Fibroblast of villous mesenchyme (primary cell): ENCODE data around the gene AP1G2. TPM values are rescaled to one million over a fixed set of nuclear protein-coding genes. Genes with fewer than 3 reads are reported as not detected.
"Not testable (repeated sequence)": the region's sequence is repeated elsewhere in the genome, so short reads cannot be mapped to it uniquely, and the experiment has no call there.

Source experiments
- DNase-seq: peaks from one replicate; pipeline ENCODE4 v3.0.0-alpha.2; 2010; ENCODE audit warnings: low read depth
- H3K4me3 ChIP-seq: 2 replicates; pipeline ENCODE4 v1.5.1; 2011; ENCODE audit warnings: low read depth, mild to moderate bottlenecking, low read length
- CTCF ChIP-seq: IDR thresholded peaks from 2 replicates; pipeline ENCODE4 v1.5.1; 2012; ENCODE audit warnings: low read depth, mild to moderate bottlenecking, low read length; ENCODE audit not compliant: insufficient read depth
- total RNA-seq: library from RNA; depleted of rRNA; stranded (reverse); fragments of >200 nt; gene quantifications from 2 replicates; pipeline ENCODE4 v1.2.3, GENCODE V29; 2012

Gene AP1G2
- total RNA-seq, 1 donor, result 18.1 TPM

DNA sequence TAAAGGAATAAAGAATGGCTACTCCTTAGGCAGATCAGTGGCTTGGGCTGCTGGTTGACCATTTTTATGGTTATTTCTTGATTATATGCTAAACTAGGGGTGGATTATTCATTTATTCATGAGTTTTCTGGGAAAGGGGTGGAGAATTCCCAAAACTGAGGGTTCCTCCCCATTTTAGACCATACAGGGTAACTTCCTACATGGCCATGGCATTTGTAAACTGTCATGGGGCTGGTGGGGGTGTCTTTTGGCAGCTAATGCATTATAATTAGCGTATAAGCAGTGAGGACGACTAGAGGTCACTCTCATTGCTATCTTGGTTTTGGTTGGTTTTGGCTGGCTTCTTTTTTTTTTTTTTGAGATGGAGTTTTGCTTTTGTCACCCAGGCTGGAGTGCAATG lies 36.6 kb upstream of the AP1G2 start:
- no peak overlapping the region for H3K4me3 ChIP-seq
- TF ChIP-seq CTCF, result no peak
- no peak for DNase-seq

DNA sequence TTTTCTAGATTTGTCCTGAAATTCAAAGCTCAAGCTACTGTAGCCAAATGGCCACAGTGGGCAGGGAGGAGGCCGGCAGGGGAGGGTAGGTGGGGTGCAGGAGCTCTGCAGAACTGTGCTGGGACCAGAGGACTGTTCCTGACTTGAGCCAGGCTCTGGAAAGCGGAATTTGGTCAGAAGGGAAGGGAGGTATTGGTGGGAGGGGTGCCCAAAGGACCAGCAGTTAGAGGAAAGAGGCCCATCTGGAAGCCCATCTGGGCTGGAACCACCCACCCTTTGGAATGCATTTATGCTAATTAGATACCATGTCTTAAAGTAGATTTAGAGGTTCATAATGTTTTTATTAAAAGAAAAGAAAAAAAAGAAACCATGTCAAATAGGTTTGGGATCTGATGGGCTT lies 35.5 kb upstream of the AP1G2 start:
- TF ChIP-seq CTCF, result no peak
- H3K4me3 ChIP-seq, result no peak overlapping the region
- DNase-seq, result no peak

- DNase-seq, result no peak
- no peak for TF ChIP-seq CTCF
Observed at GRCh38 chr14:23602181-23603095, 34.8 kb upstream of the AP1G2 start.

GRCh38 chr14:23601845-23602180 lies 34.2 kb upstream of the AP1G2 start:
- no peak for TF ChIP-seq CTCF
- no peak overlapping the region for H3K4me3 ChIP-seq
- DNase-seq, result no peak

More at GRCh38 chr14:23602181-23603095, 34.8 kb upstream of the AP1G2 start:
- H3K4me3 ChIP-seq, result no peak overlapping the region

DNA sequence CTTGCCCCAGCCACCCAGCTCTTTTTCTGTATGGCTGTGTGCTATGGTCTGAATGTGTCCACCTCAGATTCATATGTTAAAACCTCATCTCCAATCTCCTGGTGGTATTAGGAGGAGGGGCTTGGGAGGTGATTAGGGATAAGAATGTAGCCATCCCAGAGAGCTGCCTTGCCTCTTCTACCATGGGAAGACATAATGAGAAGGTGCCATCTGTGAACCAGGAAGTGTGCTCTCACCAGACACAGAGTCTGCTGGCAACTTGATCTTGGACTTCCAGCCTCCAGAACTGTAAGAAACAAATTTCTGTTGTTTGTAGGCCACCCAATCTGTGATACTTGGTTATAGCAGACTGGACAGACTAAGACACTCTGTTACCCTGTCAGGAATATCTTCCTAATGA lies 33.8 kb upstream of the AP1G2 start:
- DNase-seq, result no peak
- TF ChIP-seq CTCF, result no peak
- no peak overlapping the region for H3K4me3 ChIP-seq

- H3K4me3 ChIP-seq, result no peak overlapping the region
- TF ChIP-seq CTCF, result no peak
- no peak for DNase-seq
Observed at GRCh38 chr14:23600806-23601205, 33.2 kb upstream of the AP1G2 start.

DNA sequence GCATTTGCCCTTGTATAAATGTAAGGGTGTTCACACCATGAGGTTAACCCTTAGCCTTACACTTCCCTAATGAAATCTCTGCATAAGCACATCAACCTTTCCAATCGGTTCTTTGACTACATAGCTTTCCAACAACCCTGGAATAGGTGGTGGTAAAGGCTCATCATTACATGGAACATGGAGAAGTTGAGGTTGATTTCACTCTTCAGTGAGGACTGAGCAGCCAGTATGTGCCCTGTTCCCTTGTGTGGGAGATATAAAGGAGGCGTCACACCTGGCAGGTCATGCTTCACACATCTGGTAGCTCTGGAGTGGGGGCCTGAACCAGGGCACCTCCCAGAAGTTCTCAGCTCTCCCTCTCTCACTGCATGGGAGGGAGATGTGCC lies 32.7 kb upstream of the AP1G2 start:
- no peak for TF ChIP-seq CTCF
- no peak for DNase-seq
- H3K4me3 ChIP-seq, result no peak overlapping the region

- DNase-seq, H3K4me3 ChIP-seq: not testable (repeated sequence)
Observed at GRCh38 chr14:23594191-23594590, 26.6 kb upstream of the AP1G2 start.
